NCI-H146 (cell line): ENCODE data around the gene DSC3.
"Not testable (repeated sequence)": the region's sequence is repeated elsewhere in the genome, so short reads cannot be mapped to it uniquely, and the experiment has no call there.

Source experiments
- DNase-seq: peaks from one replicate; lab custom pipeline; 2025; lab: John Stamatoyannopoulos, UW

DSC3 gene

GRCh38 chr18:31041271-31042083, 1.1 kb downstream of the DSC3 start:
- DNase-seq: no peak

GRCh38 chr18:31040686-31041270, 1.8 kb downstream of the DSC3 start:
- no peak for DNase-seq

GRCh38 chr18:31039426-31039825, 3.1 kb downstream of the DSC3 start:
- DNase-seq: no peak

- not testable (repeated sequence) for DNase-seq
Measured at GRCh38 chr18:31037686-31038085, 4.9 kb downstream of the DSC3 start.

- DNase-seq: no peak
Measured at GRCh38 chr18:31034541-31034940, 8.0 kb downstream of the DSC3 start.

GRCh38 chr18:31030574-31031278, 11.8 kb downstream of the DSC3 start:
- no peak for DNase-seq

GRCh38 chr18:31015715-31016434, 26.7 kb downstream of the DSC3 start:
- no peak for DNase-seq

- DNase-seq: not testable (repeated sequence)
Measured at GRCh38 chr18:31011455-31011854, 31.1 kb downstream of the DSC3 start.

GRCh38 chr18:31010601-31011000, 31.9 kb downstream of the DSC3 start:
- DNase-seq: no peak

- DNase-seq: no peak
Measured at GRCh38 chr18:30999887-31000628, 42.5 kb downstream of the DSC3 start.

- no peak for DNase-seq
Measured at GRCh38 chr18:30999186-30999585, 43.4 kb downstream of the DSC3 start.

- DNase-seq: no peak
Measured at GRCh38 chr18:30997223-30997622, 45.3 kb downstream of the DSC3 start.

GRCh38 chr18:30992231-30992630, 50.3 kb downstream of the DSC3 start:
- DNase-seq: no peak

- DNase-seq: no peak
Measured at GRCh38 chr18:30991397-30991796, 51.1 kb downstream of the DSC3 start.

- no peak for DNase-seq
Measured at GRCh38 chr18:30989141-30989540, 53.4 kb downstream of the DSC3 start.

GRCh38 chr18:30988440-30988839, 54.1 kb downstream of the DSC3 start:
- DNase-seq: no peak

- no peak for DNase-seq
Measured at GRCh38 chr18:30987467-30988241, 54.9 kb downstream of the DSC3 start.

- no peak for DNase-seq
Measured at GRCh38 chr18:30985753-30986152, 56.8 kb downstream of the DSC3 start.

- no peak for DNase-seq
Measured at GRCh38 chr18:30982285-30982992, 60.1 kb downstream of the DSC3 start.

GRCh38 chr18:30978091-30978490, 64.5 kb downstream of the DSC3 start:
- not testable (repeated sequence) for DNase-seq
